Ascending aorta (tissue), 2 donors: ENCODE data around the gene PRR36. TPM values are rescaled to one million over a fixed set of nuclear protein-coding genes. Genes with fewer than 3 reads are reported as not detected.

Experiments used
- DNase-seq, 2 donors: peaks; one replicate each; pipeline ENCODE4 v3.0.0-alpha.2; 2019; ENCODE audit warnings: low spot score in 2 of 2
- H3K27ac ChIP-seq, 2 donors: fragments of 200-600 bp; sonication (generic); one replicate each; pipeline ENCODE4 v1.5.1; 2016 to 2017; ENCODE audit warnings: mild to moderate bottlenecking in 1 of 2
- H3K27me3 ChIP-seq: fragments of 200-600 bp; sonication (generic); one replicate; pipeline ENCODE4 v1.5.1; 2017
- H3K36me3 ChIP-seq, 2 donors: fragments of 200-600 bp; sonication (generic); one replicate each; pipeline ENCODE4 v1.5.1; 2016
- H3K4me1 ChIP-seq, 2 donors: fragments of 200-600 bp; sonication (generic); one replicate each; pipeline ENCODE4 v1.5.1; 2016 to 2017; ENCODE audit warnings: mild to moderate bottlenecking in 1 of 2
- H3K4me3 ChIP-seq, 2 donors: fragments of 200-600 bp; sonication (generic); one replicate each; pipeline ENCODE4 v1.5.1; 2016 to 2017; ENCODE audit warnings: mild to moderate bottlenecking in 1 of 2
- H3K9me3 ChIP-seq, 2 donors: fragments of 200-600 bp; sonication (generic); one replicate each; pipeline ENCODE4 v1.5.1; 2016
- CTCF ChIP-seq, 3 experiments: fragments of 200-600 bp in 2 of 3; fragments of 450-650 bp in 1 of 3; sonication (generic) in 2 of 3; IDR thresholded peaks; one replicate each; pipeline ENCODE4 v1.5.1; 2016 to 2019; ENCODE audit warnings: antibody characterized with exemption in 3 of 3, mild to moderate bottlenecking in 1 of 3, moderate library complexity in 1 of 3
- intact Hi-C: fragments of 100-400 bp; cut with DNase I; formaldehyde crosslinking; loops from one replicate; pipeline ENCODE4 v1.15.1; 2023
- total RNA-seq: library from RNA; depleted of rRNA; stranded (reverse); fragments of >200 nt; gene quantifications from one replicate; pipeline ENCODE4 v1.1.0, GENCODE V29; 2016

Gene PRR36
- total RNA-seq, 1 donor from 2014 or later = not detected

GRCh38 chr19:7832009-7832408 is 42.2 kb downstream of the PRR36 start:
- intact Hi-C loops = no loop called here

GRCh38 chr19:7831452-7831851 is 42.7 kb downstream of the PRR36 start:
- Histone ChIP-seq H3K27ac (no peak overlapping the region), H3K36me3 (no peaks in the 10 kb centered on the region), H3K4me3 (peak overlapping the region in 1 of 2 donors; percentile 98), H3K27me3 (no peaks in the 10 kb centered on the region), H3K4me1 (peaks cover 3 to 9% of the 10 kb centered on the region in 2 donors), H3K9me3 (no peaks in the 10 kb centered on the region)
- no peak for TF ChIP-seq CTCF (IDR thresholded peaks at IDR 0.05)
- DNase-seq = no peak
- intact Hi-C loops = no loop called here

More at GRCh38 chr19:7832009-7832408, 42.2 kb downstream of the PRR36 start:
- Histone ChIP-seq H3K27ac (no peak overlapping the region), H3K4me3 (no peak overlapping the region), H3K9me3 (no peaks in the 10 kb centered on the region), H3K4me1 (peaks cover 3 to 9% of the 10 kb centered on the region in 2 donors), H3K36me3 (no peaks in the 10 kb centered on the region), H3K27me3 (no peaks in the 10 kb centered on the region)
- TF ChIP-seq CTCF (IDR thresholded peaks at IDR 0.05) = no peak
- no peak for DNase-seq

- no peaks in the 10 kb centered on the region for H3K9me3 ChIP-seq
- intact Hi-C loops = no loop called here
- H3K4me3 ChIP-seq = peak overlapping the region; percentile 69 to 98
- peaks cover 3 to 9% of the 10 kb centered on the region in 2 donors for H3K4me1 ChIP-seq
- no peak for TF ChIP-seq CTCF (IDR thresholded peaks at IDR 0.05)
- no peaks in the 10 kb centered on the region for H3K27me3 ChIP-seq
- DNase-seq = no peak
- no peak overlapping the region for H3K27ac ChIP-seq
- no peaks in the 10 kb centered on the region for H3K36me3 ChIP-seq
Measured at GRCh38 chr19:7830823-7831222, 43.4 kb downstream of the PRR36 start.

GRCh38 chr19:7830272-7830771 is 43.9 kb downstream of the PRR36 start:
- peak overlapping the region; percentile 69 to 98 for H3K4me3 ChIP-seq
- no peaks in the 10 kb centered on the region for H3K36me3 ChIP-seq
- no peak for TF ChIP-seq CTCF (IDR thresholded peaks at IDR 0.05)
- no peaks in the 10 kb centered on the region for H3K27me3 ChIP-seq
- H3K4me1 ChIP-seq = peaks cover 3 to 9% of the 10 kb centered on the region in 2 donors
- no peak overlapping the region for H3K27ac ChIP-seq
- no peak for DNase-seq
- intact Hi-C loops = no loop called here
- H3K9me3 ChIP-seq = no peaks in the 10 kb centered on the region

GRCh38 chr19:7829561-7830271 is 44.5 kb downstream of the PRR36 start, which contains the start of gene EVI5L:
Gene EVI5L (plus strand): TSS chr19:7830218. CDS start chr19:7846543, 16,325 bp downstream.
- no peaks in the 10 kb centered on the region for H3K27me3 ChIP-seq
- no peak within 1 kb of the TSS for H3K27ac ChIP-seq
- H3K9me3 ChIP-seq = no peaks in the 10 kb centered on the region
- no peaks in the 10 kb centered on the region for H3K36me3 ChIP-seq
- intact Hi-C loops = loop anchor here (1.0 to 10.0 kb wide), 4 partner anchors 74 to 1085 kb away; partner anchors contain the start of genes ELAVL1 and MAP2K7
- peak; percentile 99 for DNase-seq
- peak within 1 kb of the TSS; percentile 69 to 98 for H3K4me3 ChIP-seq
- peaks cover 3 to 9% of the 10 kb centered on the region in 2 donors for H3K4me1 ChIP-seq
- no peak for TF ChIP-seq CTCF (IDR thresholded peaks at IDR 0.05)
